Activated T-cell treated with anti-CD3 and anti-CD28 coated beads for 1 hour (primary cell): Measurements from ENCODE around the gene HES2.
"Not testable (repeated sequence)": the region's sequence is repeated elsewhere in the genome, so short reads cannot be mapped to it uniquely, and the experiment has no call there.

Source experiments
- DNase-seq: peaks from one replicate; pipeline ENCODE4 v3.0.0-alpha.2; 2020; ENCODE audit warnings: low read depth

Gene HES2

GRCh38 chr1:6389971-6390370 is 29.7 kb downstream of the HES2 start:
- no peak for DNase-seq

DNA sequence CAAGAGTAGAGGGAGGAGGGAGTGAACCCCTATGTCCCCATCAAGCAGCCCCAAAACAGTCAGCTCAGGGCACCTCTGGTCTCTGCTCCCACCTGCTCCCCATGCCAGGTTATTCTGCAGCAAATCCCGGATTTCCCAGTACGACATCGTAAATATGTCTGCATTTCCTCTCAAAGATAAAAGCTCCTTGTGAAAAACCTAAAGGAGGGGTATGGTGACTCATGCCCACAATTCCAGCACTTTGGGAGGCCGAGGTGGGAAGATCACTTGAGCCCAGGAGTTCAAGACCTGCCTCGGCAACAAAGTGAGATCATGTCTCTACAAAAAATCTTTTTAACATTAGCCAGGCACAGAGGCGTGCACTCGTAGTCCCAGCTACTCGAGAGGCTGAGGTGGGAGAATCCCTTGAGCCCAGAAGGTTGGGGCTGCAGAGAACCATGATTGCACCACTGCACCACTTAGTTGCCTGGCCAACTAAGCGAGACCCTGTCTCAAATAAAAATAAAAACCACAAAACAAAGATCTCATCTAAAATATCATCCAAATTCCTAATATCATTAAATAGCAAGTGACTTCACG is 33.3 kb downstream of the HES2 start:
- DNase-seq, result no peak

DNA sequence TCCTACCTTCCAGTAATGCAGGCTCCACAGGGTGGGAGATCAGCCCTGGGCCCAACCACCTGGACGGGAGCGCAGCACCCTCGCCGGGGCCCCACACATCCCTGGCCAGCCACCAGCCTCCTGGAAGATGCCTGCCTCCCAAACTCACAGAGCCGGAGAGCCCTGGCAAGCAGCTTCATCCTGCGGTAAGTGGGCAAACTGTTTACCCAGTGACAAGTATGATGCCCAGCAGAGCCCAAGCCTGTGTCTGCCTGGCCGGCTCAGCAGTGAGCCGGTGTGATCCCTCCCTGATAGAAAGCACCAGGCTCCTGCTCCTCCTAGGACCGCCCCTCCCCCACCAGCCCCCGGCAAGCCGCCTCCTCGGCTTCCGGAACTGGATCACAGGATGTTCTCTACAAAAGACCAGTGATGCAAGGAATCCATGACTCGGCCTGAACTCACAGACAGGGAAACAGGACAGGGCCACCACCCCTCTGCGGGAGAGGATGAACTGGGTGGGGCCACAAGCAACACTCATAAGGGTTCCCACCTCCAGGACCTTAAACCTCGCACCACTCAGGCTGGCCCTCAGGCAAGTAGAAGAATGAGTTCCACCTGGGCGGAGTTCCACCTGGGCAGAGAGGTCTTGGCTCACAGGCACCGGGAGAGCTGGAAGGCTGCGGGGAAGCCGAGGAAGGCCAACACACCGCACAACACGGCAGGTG is 34.1 kb downstream of the HES2 start:
- DNase-seq, result no peak

GRCh38 chr1:6384962-6385361 is 34.8 kb downstream of the HES2 start:
- DNase-seq, result no peak

GRCh38 chr1:6384135-6384534 is 35.6 kb downstream of the HES2 start:
- no peak for DNase-seq

DNA sequence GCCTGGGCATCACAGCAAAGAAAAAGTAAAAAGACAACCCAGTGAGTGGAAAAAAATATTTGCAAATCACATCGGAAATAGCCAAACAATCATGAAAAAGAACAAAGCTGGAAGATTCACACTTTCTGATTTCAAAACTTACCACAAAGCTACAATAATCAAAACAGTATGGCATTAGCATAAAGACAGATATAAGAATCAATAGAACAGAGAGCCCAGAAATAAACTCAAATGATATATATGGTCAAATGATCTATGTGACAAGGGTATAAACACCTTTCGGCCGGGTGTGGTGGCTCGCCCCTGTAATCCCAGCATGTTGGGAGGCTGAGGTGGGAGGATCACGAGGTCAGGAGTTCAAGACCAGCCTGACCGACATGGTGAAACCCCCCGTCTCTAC is 39.7 kb downstream of the HES2 start:
- no peak for DNase-seq

DNA sequence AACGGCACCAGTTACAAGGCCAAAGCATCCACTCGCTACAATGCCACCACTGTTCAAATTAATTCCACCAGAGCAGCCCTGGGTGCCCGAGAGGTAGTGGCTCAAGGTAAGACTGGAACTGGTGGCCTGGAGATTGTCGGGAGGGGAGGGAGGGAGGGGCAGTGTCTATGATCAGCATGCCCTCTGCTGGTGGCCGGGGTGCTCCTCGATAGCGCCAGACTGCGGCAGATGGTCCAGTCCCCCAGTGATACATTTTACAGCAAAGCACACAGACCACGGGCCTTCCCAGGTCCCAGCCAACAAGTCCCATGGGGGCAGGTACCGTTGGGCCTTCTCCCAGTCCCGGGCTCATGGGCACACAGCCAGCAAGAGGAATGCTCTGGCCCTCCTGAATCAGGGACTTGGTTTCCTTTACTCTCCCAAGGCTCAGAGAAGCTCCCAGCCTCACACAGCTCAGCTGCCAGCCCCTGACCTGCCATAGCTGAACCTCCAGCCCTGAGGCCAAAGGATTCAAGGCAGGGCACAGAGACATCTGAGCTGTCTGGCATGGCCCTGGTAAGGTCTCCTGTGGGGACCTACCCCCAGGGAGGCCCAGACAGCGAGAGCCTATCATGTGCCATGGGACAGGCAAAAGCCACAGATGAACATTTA is 41.5 kb downstream of the HES2 start:
- no peak for DNase-seq

GRCh38 chr1:6373961-6374720 is 45.6 kb downstream of the HES2 start:
- no peak for DNase-seq

DNA sequence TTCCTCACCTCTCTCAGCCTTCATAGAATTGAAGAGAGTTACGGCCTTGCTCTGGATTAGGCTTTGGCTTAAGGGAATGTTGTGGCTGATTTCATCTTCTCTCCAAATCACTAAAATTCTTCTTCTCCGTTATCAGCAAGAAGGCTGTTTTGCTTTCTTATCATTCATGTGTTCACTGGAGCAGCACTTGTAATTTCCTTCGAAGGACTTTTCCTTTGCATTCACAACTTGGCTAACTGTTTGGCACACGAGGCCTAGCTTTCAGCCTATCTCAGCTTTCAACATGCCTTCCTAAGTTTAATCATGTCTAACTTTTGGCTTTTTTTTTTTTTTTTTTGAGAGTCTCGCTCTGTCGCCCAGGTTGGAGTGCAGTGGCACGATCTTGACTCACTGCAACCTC is 47.5 kb downstream of the HES2 start:
- not testable (repeated sequence) for DNase-seq

GRCh38 chr1:6370006-6370405 is 49.7 kb downstream of the HES2 start:
- DNase-seq, result no peak

DNA sequence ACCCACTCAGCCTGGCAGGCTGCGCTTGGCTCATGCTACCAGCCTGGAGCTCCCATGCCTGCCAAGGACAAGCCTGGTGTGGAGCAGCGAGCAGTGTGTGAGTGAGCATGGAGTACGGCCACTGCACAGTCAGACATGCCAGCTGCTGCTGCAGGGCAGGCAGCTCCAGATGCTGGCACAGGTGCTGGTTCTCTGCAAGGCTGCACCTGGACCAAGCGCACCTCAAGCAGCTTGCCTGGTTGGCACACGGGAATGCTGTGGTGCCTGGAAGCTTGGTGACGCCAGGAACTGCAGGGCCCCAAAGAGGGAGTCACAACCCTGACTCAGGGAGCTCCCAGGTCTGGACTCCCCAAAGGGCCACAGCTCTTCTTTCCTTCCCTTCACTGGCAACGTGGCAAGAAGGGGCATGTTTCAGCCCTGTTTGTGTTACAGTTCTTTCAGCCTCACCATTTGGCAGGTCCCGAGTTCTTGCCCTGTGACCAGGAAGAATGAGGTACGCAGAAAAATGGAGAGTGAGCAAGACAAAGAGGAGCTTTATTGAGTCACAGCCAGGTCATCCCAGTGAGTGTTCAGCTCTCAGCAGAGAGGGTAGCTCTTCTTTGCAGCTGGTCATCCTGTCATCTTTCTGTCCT is 52.2 kb downstream of the HES2 start:
- DNase-seq, result no peak

DNA sequence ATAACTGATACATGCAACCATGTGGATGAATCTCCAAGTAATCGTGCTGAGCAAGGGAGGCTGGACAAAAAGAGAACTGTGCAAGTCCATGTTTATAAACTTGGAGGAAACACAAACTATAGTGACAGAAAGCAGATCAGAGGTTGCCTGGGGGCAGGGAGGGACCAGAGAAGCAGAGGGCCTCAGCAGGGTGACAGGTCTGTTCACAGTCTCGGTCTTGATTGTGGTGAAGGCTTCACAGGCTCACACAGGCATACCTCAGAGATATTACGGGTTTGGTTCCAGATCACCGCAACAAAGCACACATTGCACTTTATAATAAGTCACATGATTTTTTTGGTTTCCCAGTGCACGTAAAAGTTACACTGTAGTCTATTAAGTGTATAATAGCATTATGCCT is 54.7 kb downstream of the HES2 start:
- no peak for DNase-seq

DNA sequence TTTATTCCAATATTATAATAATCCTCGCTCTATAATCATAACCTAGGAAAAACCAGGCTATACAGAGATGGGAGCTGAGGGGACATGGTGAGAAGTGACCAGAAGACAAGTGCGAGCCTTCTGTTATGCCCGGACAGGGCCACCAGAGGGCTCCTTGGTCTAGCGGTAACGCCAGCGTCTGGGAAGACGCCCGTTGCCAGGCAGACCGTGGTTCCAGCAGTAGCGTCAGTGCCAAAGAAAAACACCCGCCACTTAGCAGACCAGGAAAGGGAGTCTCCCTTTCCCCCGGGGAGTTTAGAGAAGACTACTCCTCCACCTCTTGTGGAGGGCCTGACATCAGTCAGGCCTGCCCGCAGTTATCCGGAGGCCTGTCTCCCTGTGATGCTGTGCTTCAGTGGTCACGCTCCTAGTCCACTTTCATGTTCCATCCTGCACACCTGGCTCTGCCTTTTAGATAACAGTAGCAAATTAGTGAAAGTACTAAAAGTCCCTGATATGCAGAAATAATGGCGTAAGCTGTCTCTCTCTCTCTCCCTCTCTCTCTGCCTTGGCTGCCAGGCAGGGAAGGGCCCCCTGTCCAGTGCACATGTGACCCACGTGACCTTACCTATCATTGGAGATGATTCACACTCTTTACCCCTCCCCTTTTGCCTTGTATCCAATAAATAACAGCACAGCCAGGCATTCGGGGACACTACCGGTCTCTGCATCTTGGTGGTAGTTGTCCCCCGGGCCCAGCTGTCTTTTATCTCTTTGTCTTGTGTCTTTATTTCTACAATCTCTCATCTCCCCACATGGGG is 56.4 kb downstream of the HES2 start:
- DNase-seq, result not testable (repeated sequence)
